ENCODE results near the gene TSPAN3.

- TF ChIP-seq, protein P1, sequence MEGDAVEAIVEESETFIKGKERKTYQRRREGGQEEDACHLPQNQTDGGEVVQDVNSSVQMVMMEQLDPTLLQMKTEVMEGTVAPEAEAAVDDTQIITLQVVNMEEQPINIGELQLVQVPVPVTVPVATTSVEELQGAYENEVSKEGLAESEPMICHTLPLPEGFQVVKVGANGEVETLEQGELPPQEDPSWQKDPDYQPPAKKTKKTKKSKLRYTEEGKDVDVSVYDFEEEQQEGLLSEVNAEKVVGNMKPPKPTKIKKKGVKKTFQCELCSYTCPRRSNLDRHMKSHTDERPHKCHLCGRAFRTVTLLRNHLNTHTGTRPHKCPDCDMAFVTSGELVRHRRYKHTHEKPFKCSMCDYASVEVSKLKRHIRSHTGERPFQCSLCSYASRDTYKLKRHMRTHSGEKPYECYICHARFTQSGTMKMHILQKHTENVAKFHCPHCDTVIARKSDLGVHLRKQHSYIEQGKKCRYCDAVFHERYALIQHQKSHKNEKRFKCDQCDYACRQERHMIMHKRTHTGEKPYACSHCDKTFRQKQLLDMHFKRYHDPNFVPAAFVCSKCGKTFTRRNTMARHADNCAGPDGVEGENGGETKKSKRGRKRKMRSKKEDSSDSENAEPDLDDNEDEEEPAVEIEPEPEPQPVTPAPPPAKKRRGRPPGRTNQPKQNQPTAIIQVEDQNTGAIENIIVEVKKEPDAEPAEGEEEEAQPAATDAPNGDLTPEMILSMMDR (IDR thresholded peaks at IDR 0.05), result no peak
- no peak for TF ChIP-seq POLR2A (IDR thresholded peaks at IDR 0.05; ENCODE audit: low read depth)
- TF ChIP-seq EP300 (IDR thresholded peaks at IDR 0.05), result no peak
- no peak for TF ChIP-seq POLR2AphosphoS5 (IDR thresholded peaks at IDR 0.05)
Measured at GRCh38 chr15:77031376-77032050, 39.4 kb downstream of the TSPAN3 start.

Measured in esophagus muscularis mucosa (tissue), 4 donors.